H1 (cell line): ENCODE results near the gene CA9.

Experiments used
- FOSL1 ChIP-seq: IDR thresholded peaks from 2 replicates; pipeline ENCODE4 v1.6.1; 2011; ENCODE audit warnings: mild to moderate bottlenecking, low read depth, low read length, moderate library complexity; ENCODE audit not compliant: insufficient read depth
- GABPA ChIP-seq: IDR thresholded peaks from 2 replicates; pipeline ENCODE4 v1.6.1; 2011; ENCODE audit warnings: mild to moderate bottlenecking, low read length, moderate library complexity, borderline replicate concordance; ENCODE audit not compliant: insufficient read depth
- PHF8 ChIP-seq: fragments of 200-600 bp; sonication (generic); conservative IDR thresholded peaks from 2 replicates; pipeline ENCODE4 v1.7.1; 2012; ENCODE audit warnings: low read depth, mild to moderate bottlenecking, inconsistent platforms, low read length, moderate library complexity
- POLR2A ChIP-seq, 2 experiments: IDR thresholded peaks; 1 replicate in 1 of 2; 2 replicates in 1 of 2; pipeline ENCODE4 v1.6.1; 2011; ENCODE audit warnings: low read depth in 2 of 2, low read length in 2 of 2, mild to moderate bottlenecking in 2 of 2; ENCODE audit errors: control extremely low read depth in 1 of 2
- POLR2AphosphoS5 ChIP-seq: IDR thresholded peaks from 2 replicates; pipeline ENCODE4 v1.6.1; 2011; ENCODE audit warnings: low read depth, low read length
- RNF2 ChIP-seq: fragments of 200-900, 300-1000 bp; sonication (generic); IDR thresholded peaks from 2 replicates; pipeline ENCODE4 v1.7.1; 2016; ENCODE audit warnings: borderline replicate concordance, low read depth, mild to moderate bottlenecking, antibody characterized with exemption, low read length; ENCODE audit not compliant: poor library complexity, severe bottlenecking; ENCODE audit errors: missing control alignments
- SIN3A ChIP-seq, 2 experiments: IDR thresholded peaks in 1 of 2; conservative IDR thresholded peaks in 1 of 2; 2 replicates each; pipeline ENCODE4 v1.6.1; 2011 to 2012; ENCODE audit warnings: low read length in 2 of 2, improper control_type of control experiment in 1 of 2, low read depth in 1 of 2, mild to moderate bottlenecking in 1 of 2
- SRF ChIP-seq: IDR thresholded peaks from 2 replicates; pipeline ENCODE4 v1.6.1; 2011; ENCODE audit warnings: mild to moderate bottlenecking, low read depth, low read length, moderate library complexity
- TAF7 ChIP-seq: optimal IDR thresholded peaks from 2 replicates; pipeline ENCODE3; 2011; ENCODE audit warnings: low read depth, mild to moderate bottlenecking, inconsistent platforms, low read length, moderate library complexity, borderline replicate concordance
- TF ChIP-seq, protein P1 (sequence below): IDR thresholded peaks from 2 replicates; pipeline ENCODE4 v1.6.1; 2011; ENCODE audit warnings: low read length, improper control_type of control experiment
- TF ChIP-seq, protein P2 (sequence below): IDR thresholded peaks from 2 replicates; pipeline ENCODE4 v1.6.1; 2012; ENCODE audit warnings: low read length, inconsistent platforms
- TF ChIP-seq, protein P3 (sequence below), 3 experiments: IDR thresholded peaks; 1 replicate in 2 of 3; 2 replicates in 1 of 3; pipeline versions ENCODE4 v1.5.1 to v1.6.1; 2011; ENCODE audit warnings: low read length in 3 of 3, mild to moderate bottlenecking in 3 of 3, inconsistent platforms in 2 of 3, low read depth in 1 of 3, moderate library complexity in 1 of 3; ENCODE audit not compliant: insufficient read depth in 1 of 3; ENCODE audit errors: control extremely low read depth in 1 of 3

DNA sequence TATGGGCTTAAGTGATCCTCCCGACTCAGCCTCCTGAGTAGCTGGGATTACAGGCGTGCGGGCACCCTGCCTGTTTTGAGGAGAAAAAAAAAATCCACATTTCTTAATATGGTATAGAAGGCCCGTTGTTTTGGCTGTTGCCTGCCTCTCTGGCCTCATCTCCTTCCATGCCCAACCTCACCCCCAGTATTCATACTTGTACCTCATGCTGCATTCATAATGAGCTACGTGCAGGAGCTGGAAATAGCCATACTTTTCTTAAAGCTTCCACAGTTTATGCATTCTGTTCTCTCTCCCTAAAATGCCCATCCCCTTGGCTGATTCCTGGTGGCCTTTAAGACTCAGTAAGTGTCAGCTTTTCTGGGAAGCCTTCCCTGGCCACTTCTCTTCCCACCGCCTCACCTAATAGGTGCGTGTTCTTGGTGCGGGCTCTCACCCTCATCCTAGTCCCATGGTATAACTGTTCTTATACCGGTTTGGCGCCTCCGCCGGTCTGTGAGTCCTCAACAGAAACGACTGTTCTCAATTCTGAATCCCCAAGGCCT, 18.1 kb downstream of the CA9 start:
- TF ChIP-seq, protein P1, sequence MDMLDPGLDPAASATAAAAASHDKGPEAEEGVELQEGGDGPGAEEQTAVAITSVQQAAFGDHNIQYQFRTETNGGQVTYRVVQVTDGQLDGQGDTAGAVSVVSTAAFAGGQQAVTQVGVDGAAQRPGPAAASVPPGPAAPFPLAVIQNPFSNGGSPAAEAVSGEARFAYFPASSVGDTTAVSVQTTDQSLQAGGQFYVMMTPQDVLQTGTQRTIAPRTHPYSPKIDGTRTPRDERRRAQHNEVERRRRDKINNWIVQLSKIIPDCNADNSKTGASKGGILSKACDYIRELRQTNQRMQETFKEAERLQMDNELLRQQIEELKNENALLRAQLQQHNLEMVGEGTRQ: no peak
- TF ChIP-seq, protein P2, sequence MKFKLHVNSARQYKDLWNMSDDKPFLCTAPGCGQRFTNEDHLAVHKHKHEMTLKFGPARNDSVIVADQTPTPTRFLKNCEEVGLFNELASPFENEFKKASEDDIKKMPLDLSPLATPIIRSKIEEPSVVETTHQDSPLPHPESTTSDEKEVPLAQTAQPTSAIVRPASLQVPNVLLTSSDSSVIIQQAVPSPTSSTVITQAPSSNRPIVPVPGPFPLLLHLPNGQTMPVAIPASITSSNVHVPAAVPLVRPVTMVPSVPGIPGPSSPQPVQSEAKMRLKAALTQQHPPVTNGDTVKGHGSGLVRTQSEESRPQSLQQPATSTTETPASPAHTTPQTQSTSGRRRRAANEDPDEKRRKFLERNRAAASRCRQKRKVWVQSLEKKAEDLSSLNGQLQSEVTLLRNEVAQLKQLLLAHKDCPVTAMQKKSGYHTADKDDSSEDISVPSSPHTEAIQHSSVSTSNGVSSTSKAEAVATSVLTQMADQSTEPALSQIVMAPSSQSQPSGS: no peak
- TF ChIP-seq FOSL1 (no peak), SIN3A (conservative IDR thresholded peaks at IDR 0.05 in 1 of 2, IDR thresholded peaks at IDR 0.05 in 1 of 2; ENCODE audit: low read depth in 1 of 2, low read length in 2 of 2) (no peak), POLR2AphosphoS5 (no peak), SRF (no peak), PHF8 (no peak), POLR2A (IDR thresholded peaks at IDR 0.05; ENCODE audit: control extremely low read depth in 1 of 2, low read depth in 2 of 2, low read length in 2 of 2) (no peak; a peak in 1 of 3 replicates), RNF2 (no peak), GABPA (no peak), TAF7 (no peak)
- TF ChIP-seq, protein P3, sequence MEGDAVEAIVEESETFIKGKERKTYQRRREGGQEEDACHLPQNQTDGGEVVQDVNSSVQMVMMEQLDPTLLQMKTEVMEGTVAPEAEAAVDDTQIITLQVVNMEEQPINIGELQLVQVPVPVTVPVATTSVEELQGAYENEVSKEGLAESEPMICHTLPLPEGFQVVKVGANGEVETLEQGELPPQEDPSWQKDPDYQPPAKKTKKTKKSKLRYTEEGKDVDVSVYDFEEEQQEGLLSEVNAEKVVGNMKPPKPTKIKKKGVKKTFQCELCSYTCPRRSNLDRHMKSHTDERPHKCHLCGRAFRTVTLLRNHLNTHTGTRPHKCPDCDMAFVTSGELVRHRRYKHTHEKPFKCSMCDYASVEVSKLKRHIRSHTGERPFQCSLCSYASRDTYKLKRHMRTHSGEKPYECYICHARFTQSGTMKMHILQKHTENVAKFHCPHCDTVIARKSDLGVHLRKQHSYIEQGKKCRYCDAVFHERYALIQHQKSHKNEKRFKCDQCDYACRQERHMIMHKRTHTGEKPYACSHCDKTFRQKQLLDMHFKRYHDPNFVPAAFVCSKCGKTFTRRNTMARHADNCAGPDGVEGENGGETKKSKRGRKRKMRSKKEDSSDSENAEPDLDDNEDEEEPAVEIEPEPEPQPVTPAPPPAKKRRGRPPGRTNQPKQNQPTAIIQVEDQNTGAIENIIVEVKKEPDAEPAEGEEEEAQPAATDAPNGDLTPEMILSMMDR (IDR thresholded peaks at IDR 0.05; ENCODE audit: control extremely low read depth in 1 of 3, insufficient read depth in 1 of 3, low read depth in 1 of 3, low read length in 3 of 3): peak in 1 of 3 experiments; percentile 13; a peak in 1 of 4 replicates
